Measurements from ENCODE around the gene ADK.
"Not testable (repeated sequence)": the region's sequence is repeated elsewhere in the genome, so short reads cannot be mapped to it uniquely, and the experiment has no call there.

ADK gene

DNA sequence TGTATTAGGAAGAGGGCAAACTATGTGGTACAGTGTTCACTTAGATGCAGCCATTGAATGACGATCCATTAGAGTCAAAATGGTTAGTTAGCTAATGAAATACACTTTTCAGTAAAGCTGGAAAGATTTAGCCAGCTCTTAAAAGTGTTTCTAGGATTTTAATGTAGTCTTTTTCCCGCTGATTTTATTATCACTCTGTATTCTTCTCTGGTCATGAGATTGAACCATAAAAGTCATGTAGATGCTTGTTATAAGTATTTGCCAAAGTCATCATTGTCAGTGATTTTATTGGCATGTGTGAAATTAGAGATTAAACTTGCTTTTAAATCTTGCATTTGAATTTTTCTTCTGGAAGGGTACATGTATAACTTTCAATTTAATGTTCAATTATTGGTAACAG, 93.8 kb downstream of the ADK start:
- DNase-seq = no peak

DNA sequence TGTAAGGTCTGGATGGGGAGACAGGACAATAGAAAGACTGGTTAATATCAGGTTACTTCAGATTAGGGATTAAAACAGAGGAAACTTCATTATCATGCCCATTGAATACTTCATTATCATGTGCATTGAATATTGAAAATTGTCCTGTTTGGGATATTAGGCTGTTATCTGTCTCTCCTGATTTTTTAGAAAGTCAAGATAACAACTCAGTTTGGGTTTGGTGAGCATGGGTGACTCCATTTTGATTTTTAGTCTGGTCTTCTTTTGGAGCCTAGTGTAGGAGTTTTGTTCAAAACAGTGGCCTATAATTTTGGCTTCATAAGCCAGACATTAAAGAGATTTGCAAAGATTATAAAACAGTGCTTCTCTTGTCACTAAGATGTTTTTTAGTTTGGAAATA, 95.5 kb downstream of the ADK start:
- no peak for DNase-seq

DNA sequence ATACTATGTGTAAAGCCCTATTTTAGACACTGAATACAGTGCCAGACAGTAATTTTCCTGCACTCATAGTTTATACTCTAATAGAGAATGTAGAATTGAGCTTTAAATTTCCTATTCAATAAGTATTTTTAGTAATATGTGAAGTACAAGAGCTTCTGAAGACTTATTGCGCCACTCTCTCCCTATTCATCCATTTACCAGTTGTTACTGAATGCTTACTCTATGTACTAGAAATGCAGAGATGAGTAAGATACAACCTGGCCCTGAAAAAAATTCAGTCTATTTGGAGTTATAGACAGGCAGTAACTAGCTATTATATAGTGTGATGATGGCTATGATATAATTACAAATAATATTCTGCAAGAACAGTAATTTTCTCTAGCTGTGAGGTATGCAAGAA, 98.8 kb downstream of the ADK start:
- DNase-seq = no peak

DNA sequence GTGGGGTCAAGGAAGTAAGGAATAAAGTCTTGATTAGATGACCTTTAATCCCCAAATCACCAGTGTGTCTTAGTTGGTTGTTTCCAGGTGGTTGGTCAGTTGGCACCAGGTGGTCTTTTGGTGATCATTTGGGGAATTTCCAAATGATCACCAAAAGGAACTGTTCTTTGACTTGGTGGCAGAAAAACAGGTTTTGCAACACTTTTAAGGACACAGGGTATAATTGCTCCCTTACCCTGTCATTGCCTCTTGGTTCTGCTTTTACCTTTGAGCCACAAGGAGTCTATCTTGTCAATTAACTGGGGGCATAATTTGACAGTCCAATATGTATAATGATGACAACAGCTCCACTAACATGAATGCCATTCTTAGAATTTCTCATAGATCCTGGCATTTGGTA, 104.2 kb downstream of the ADK start:
- no peak for DNase-seq

DNA sequence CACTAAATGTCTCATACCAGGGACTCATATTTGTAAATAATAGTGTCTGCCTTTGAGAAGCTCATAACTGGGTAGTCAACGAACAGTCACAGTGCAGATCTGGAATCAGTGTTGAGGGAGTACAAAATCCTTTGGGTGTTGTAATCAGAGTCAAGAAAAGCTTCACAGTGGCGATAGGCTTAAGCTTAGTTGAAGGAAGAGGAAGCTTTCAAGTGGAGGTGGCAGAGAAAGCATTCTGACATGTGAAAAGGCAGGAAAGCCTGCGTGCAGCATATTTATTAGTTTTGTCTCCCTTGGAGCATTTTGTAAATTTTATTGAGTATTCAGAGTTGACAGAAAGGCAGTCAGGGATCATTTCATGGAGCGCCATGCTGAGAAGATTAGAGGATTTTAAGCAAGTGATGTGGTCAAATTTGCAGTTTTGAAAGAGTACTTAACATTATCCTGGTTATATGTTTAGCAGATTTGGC, 104.9 kb downstream of the ADK start:
- no peak for DNase-seq

DNA sequence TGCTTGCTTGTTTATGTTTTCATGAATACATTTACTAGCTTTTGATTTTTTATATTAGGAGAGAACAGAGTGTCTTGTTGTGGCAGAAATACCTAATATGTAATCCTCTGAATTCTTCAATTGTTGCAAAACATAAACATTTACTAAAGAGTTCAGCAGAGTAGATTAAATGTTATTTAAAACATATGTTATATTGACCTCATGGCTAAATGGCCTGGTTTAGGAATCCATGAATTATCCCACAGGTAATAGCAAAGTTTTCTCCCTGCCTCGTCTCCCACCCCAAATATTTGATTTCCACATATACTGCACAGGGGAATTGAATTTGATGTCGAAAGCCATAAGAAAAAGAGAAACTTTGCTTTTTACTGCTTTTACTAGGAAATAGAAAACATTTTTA, 111.8 kb downstream of the ADK start:
- DNase-seq = no peak

DNA sequence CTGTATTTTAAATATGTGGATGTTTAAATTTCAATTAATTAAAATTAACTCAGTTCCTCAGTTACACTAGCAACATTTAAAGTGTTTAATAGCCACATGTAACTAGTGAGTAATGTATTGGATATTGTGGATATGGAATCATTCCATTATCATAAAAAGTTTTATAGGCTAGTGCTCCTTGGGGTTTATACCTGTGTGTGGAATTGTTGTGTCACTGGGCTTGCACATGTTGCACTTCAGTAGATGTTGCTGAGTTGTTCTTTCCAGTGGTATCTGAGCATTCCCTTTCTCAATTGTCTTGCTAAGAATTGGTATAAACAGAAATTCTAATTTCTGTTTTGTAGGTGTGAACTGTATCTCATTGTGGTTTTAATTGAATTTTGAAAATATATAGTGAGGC, 113.0 kb downstream of the ADK start:
- no peak for DNase-seq

DNA sequence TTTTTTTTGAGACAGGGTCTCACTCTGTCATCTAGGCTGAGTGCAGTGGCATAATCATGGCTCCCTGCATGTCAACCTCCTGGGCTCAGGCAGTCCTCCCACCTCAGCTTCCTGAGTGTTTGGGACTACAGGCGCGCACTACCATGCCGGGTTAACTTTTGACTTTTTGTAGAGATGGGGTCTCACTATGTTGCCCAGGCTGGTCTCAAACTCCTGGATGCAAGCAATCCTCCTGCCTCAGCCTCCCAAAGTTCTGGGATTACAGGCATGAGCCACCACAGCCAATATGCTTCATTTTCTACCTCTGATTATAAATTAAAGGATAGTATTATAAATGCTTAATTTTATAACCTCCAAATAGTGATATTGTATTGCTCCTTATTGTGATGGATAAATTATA, 121.3 kb downstream of the ADK start:
- no peak for DNase-seq

DNA sequence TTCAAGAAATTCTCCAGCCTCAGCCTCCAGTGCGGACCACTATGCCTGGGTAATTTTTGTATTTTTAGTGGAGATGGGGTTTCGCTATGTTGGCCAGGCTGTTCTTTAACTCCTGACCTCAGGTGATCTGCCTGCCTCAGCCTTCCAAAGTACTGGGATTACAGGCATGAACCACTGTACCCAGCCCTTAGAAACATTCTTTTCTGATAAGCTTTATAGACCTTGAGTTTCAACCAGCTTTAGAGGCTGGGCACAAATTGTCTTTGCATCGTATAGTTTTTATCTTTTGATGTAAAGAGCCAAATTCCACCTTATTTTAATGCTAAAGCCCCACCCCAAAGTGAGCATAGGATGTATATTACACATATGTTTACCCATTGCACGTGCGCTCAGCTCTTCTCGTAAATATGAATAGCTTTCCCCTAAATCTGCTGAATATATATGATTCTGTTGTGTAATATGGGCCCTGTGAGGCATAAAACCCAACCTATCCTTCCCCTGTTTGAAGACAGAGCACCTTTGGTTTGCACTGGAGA, 124.8 kb downstream of the ADK start:
- no peak for DNase-seq

DNA sequence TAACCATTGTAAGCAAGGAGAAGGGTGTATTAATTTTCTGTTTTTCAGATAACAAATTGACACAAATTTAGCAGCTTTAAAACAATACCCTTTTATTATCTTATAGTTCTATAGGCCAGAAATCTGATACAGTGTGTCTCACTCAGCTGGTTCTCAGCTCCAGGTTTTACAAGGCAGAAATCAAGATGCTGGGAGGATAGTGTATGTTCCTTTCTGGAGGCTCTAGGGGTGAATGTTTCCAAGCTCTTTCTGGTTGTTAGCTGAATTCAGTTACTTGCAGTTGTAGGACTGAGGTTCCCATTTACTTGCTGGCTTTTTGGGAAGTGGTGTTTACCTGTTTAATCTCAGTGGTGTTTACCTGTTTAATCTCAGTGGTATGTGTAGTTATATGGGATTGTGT, 125.4 kb downstream of the ADK start:
- DNase-seq = no peak

DNA sequence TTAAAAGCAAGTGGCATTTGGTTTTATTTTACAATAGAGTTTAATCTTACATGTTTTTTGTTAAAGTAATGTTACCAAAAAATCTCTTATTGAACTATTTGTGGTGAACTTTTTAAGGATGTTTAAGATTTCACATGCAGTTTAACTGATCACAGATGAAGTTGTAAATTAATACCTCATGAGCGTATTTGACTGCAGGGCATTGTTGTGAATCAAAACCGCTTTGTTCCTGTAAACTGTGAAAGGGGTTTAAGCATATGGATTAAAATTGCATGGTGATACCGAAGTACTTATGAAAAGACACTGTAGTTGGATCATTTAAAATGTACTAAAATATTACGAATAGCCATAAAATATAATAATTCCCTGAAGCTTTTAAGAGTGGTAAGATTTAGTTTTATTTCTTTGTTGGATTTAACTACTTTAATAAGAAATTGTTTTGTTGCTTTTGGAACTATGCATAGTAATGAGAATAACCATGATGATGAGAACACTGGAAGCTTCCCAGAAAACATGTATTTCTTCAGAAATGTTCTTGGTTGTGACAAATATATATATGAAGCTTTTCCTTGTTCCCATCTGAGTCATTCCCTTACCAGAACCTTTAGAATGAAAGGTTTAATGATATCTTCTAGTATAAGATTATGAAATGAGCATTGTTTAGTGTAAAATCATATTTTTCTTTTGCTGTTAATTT, 131.3 kb downstream of the ADK start:
- DNase-seq = no peak

DNA sequence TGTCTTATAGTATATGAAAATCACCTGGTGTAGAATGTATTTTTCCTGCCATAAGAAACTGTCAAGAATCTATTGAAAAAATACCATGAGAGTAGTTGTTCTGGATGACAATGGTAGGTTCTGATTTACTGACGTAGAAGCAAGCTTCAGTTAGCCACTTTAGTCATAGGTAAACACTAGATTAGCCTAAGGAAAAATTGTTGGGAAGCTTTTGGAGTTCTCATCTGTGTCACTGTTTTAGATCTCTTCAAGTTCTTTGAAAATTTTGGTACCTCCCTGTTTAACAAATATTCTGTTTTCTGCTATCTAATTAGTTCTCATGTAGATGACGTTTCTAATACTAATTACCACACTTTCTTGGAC, 131.8 kb downstream of the ADK start:
- DNase-seq = no peak

DNA sequence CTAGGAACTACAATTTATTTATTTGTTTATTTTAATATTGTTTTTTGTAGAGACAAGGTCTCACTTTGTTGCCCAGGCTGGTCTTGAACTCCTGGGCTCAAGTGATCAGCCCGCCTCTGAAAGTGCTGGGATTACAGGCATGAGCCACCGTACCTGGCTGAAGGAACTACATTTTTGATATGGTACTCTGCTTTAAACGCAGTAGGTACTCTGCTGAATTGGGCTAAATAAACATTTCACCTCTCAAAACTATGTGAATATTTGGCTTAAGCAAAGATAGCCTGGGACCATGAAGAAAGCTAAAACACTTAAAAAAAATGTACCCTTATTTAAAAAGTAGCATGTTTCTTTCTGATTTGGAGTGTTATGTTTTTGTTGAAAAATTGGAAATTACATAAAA, 138.2 kb downstream of the ADK start:
- DNase-seq = no peak

DNA sequence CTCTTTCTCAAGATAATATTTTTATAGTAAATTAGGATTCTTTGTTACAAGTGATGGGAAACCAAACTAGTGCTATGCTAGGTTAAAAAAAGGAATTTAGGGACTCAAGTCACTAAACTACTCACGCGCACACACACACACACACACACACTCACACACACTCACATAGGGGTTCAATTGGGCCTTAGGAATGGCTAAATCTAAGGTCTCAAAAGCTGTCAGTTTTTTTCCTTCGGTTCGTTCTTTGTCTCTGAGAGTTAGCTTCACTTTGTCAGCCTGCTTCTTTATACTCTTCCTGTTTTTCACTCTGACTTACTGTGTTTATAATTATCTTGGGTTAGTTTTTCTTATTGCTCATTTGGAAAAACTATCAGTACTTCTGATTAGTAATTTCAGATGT, 138.9 kb downstream of the ADK start:
- DNase-seq = no peak

DNA sequence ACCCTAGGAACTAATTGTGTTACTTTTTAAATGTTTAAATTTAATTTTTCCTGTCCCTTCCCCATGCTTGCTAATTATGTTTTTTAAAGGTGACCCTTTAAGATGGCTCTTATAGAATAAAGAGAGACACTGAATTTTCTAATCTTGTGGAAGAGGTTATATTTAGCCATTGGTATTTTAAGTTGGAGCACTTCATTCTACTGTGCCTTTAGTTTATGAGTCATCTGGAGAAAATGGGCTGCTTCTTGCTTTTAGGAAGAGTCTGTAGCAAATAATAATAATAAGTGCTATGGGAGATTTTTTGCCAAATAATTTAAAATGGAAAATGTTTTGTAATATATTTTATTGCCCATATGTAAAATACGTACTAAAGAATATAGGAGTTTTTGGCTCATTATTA, 139.7 kb downstream of the ADK start:
- DNase-seq = no peak

DNA sequence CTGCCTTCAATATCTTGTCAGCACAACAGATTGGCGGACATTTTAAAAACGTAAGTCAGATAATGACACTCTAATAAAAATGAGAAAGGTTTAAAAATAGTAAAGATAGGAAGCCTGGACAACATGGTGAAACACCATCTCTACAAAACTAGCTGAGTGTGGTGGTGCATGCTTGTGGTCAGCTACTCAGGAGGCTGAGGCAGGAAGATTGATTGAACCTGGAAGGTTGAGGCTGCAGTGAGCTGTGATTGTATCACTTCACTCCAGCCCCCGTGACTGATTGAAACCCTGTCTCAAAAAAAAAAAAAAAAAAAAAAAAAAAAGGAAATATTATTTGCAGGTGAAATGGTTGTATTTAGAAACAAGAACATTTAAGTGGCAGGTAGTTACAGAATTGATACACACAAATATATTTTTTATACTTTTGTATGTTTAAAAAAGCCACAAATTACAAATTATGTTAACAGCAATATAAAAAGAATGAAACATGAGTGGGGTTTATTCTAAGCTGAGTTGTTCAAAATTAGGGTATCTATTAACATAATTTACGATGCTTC, 141.9 kb downstream of the ADK start:
- peak; percentile 4 for DNase-seq

DNA sequence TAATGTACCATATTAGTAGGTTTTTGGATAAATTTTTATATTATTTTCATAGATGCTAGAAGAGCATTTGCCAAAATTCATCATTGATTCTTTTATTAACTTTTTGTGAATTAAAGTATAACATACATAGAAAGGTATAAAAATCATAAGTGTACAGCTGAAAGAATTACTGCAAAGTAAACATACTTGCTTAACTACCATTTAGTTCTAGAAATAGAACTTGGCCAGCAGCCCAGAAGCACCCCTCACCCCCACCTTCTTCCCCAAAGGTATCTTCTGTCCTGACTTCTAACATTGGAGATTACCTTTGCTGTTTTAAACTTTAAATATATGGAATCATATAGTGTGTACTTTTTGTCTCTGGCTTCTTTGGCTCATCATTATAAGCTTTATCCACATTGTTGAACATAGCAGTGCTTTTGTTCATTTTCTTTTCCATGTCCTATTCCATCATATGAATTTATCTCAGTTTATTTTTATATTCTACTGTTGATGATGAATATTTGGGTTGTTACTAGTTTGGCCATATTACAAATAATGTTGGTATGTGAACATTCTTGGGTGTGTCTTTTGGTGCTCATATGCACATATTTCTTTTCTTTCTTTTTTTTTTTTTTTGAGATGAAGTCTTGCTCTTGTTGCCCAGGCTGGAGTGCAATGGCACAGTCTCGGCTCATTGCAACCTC, 142.8 kb downstream of the ADK start:
- peak; percentile 34 for DNase-seq

DNA sequence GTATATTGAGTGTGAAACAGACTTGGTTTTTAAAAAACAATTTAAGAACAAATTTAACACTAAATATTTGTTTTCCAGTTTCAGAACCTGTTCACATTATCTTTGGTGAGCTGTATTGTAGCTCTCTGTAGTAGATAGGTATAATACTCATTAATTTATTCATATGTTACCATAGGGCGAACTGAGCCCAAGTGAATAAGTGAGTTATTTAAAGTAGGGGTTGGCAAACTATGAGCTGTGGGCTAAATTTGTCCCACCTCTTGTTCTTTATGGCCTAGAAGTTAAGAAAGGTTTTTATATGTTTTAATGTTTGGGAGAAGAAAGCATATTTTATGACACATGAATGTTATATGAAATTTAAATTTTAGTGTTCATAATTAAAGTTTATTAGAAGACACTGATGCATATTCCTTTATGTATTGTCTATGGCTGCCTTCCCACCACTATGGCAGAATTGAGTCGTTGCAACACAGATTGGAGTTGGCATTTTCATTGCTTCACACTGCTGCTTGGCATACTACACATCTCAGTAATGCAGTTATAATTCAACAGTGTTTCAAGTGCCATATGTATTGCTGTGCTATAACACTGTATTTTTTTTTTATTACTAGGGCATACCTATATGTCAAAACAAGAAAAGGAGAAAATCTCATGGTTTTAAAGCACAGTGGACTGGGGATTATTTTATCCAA, 146.5 kb downstream of the ADK start:
- DNase-seq = no peak

DNA sequence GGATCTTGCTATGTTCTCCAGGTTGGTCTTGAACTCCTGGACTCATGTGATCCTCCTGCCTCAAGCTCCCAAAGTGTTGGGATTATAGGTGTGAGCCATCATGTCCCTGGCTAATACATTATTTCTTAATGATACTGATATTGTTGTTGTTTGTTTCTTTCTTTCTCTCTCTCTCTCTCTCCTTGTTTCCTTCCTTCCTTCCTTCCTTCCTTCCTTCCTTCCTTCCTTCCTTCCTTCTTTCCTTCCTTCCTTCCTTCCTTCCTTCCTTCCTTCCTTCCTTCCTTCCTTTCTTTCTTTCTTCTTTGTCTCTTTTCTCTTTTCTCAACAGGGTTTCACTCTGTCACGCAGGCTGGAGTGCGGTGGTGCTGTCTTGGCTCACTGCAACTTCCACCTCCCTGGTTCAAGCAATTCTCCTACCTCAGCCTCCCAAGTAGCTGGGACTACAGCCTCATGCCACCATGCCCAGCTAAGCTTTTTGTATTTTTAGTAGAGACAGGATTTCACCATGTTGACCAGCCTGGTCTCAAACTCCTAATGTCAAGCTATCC, 149.1 kb downstream of the ADK start:
- DNase-seq = not testable (repeated sequence)

DNA sequence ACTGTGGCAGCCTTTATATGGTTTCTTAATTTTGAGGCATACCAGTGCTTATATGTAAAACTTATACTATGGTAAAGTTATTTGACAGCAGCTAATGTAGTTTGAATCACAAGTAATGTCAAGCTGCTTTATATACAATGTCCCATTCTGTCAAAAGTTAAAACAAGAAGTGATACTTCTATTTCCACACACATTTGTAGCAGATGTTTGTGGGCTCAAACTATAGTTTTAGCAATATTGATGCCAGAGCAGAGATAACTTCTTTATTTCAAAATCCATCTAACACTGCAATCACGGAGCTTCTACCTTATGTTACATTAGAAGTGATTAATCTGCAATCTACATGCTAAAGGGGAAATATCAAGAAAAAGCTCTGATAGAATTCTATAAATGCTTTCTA, 149.6 kb downstream of the ADK start:
- DNase-seq = no peak

DNA sequence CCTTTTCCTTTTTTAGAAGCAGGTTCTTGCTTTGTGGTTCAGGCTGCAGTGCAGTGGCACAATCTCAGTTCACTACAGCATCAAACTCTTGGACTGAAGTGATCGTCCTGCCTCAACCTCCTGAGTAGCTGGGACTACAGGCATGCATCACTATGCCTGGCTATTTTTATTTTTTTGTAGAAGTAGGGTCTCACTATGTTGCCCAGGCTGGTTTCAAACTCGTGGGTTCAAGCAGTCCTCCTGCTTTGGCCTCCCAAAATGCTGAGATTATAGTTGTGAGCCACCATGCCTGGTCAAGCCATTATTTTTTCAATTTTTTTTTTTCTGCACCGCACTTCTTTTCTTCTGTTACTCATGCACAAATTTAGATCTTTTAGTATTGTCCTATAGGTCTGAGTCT, 154.7 kb downstream of the ADK start:
- DNase-seq = no peak

DNA sequence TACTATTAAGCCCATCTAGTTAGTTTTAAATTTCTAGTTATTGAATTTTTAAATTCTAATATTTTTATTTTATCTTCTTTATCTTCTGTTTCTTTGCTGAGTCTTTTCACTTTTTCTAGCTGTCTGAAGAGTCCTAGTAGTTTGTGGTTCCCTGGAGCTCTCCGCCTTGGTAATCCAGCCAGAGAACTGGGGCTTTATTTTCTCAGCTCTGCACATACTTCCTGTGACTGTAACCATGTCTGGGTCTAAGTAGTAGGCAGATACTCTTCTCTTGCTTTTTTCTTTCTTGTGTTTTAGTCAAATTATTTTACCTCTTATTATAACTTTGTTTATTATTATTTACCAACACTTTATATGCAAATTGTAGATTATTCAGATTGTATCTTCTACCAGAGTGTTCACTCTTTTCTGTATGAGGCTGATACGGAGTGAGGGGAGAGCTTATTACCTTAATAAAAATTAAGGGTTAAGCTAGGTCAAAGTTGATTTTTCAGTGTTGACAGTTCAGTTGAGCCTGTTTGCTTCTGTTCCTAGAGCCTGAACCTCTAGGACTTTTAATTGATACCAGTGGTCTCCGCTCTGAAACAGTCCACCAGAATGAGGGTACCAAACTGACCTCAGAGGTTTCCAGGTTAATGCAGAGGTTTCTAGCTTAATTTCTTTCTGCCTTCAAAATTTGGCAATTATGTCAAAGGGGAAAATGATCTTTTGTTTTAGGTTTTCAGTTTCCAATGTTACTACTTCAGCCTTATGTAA, 155.4 kb downstream of the ADK start:
- DNase-seq = no peak

All from DMS79 treated with DMSO at 0.1 percent for 48 hours (cell line).